Raji (cell line): ENCODE data around the gene SLC5A9.

Experiments
- POLR2A ChIP-seq: IDR thresholded peaks from 2 replicates; pipeline ENCODE4 v1.6.1; 2011; ENCODE audit warnings: low read depth, low read length, control low read depth; ENCODE audit not compliant: insufficient read depth

Gene SLC5A9

DNA sequence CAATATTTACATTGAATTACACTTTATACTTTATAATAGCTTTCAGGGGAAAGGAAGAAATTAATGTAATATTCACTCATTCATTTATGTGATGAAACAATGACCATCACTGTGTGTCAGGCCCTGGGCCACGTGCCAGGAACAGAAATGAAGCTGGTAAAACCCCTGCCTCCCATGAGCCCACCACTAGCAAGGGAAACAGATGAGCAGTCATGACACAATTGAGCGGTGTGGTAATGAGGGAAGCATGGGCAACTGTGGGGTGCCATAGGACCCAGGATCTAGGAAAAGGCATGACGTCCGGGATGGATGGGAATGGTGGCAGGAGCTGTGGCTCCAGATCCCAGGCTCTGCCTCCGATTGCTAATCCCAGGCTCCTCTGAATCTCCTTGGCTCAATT, 17.0 kb upstream of the SLC5A9 start:
- no peak for TF ChIP-seq POLR2A

DNA sequence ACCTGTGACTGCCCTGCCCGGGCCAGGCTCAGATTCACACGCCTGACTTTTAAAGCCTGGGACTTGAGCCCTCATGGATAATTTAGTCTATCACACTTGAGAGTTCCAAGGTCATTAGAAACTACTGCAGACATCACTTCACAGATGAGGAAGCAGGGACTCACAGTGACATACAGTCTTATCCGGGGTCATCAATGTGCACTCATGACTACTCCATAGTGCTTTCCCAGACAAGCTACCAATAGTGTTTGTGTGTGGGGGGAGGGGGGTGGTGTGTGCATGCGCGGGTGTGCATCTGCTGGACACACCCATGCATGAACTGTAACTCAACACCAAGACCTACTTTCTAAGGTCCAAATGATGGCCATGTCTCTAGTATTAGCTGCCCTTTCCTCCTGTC, 16.1 kb upstream of the SLC5A9 start:
- no peak for TF ChIP-seq POLR2A

DNA sequence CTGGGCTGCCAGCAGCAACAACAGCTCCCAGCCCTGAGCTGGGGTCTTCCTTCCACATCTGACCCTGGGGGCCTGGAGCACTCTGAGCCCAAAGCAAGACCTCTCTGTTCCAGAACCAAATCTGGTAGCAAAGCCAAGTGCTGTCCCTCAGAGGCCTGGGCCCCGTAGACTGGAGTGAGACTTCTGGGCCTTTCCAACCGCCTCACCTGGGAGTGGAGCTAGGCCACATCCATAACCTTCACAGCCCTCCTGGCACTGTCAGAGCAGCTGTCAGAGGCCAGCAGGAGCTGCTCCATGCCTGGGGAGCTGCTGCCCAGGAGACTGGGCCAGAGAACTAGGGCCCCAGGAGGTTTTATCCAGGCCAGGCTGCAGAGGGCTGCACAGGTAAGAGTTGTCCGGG, 15.4 kb upstream of the SLC5A9 start:
- TF ChIP-seq POLR2A, result no peak

DNA sequence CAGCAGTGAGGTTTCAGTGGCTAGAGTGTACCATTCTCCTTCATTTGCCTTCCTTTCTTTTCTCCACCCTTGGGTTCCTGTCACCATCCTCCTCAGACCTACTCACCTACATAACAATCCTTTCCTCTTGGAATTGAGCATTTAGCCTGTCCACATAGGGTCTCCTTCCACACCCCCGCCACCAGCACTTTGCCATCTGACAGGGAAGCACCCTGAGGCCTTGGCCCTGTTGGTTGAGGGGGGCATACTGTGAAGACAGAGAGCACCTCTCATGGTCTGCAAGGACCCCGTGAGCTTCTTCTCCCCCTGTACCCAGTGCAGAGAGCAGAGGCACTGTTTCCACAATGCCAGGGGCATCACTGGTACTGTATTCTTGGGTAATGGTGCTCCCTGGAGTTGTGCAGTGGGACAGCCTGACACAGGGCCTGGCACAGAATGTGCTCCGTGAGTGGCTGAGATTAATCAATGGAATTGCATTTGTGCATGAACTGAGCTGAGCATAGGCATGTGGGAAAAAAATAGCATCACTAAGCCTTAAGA, 14.9 kb upstream of the SLC5A9 start:
- TF ChIP-seq POLR2A, result no peak

DNA sequence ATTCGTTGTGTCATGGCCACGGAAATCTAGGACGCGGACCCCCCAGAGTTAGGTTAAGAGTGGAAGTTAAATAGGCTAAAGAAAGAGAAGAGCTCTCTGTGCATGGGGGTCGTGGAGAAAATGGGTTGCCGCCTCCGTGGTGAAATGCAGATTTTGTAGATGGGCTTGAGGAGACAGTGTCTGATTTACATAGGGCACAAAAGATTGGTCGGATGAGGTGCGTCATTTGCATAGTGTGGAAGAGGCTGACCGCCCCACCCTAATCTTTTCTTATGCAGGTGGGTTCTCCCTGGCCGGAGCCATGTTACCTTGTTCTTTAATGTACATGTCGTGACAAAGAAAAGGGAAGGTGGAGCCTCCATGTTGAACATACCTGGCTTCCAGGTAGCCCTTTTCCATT, 14.3 kb upstream of the SLC5A9 start:
- TF ChIP-seq POLR2A, result no peak

DNA sequence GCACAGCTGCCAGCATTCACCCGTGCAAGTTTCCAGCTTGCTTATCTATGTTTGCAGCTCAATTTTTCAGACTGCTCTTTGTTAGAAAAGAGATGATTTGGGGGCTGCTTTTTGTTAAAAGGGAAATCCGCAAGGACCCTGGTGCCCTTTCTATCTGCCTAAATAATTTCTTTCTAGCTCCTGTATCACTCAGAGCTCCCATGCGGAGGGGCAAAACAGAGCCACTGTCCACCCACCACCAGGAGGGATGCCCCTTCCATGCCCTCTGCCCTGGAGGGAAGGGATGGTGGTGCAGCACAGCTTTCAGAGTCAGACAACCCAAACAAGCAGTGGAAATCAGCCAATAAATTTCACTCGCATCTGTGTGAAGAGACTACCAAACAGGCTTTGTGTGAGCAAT, 13.9 kb upstream of the SLC5A9 start:
- no peak for TF ChIP-seq POLR2A

DNA sequence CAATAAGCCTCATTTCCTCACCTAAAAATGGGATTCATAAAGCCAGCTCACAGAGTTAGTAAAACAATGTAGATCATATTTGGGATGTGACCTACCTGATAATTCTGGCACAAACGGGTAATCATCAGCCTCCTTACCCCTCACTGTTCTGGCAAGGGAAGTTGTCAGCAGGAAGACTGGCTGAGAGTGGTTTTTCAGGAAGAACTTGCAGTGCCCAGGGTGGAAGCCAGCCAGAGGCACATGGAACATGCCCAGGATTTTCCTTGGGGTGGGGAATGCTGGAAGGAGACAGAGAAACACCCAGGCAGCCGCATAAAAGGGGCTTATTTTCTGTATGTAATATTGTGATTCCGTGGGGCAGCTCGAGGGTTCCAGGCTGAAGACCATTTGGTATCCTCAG, 7.7 kb upstream of the SLC5A9 start:
- no peak for TF ChIP-seq POLR2A

DNA sequence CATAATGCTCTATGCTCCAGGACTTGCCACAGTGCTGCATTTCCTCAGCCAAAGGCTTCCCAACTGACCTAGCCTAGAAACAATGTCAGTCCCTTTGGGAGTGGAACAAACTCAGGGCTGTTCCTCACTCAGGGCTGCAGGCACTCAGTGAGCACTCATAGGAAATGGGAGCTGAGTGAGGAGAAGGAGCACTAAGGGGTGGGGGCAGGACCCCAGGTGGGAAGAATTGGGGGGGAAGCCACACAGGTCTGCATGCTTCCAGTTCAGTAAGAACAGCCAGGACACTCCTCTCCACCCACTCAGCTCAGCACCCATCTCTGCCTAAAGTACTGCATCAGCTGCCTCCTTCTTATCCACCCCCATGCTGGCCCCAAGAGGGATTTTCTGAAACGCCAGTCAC, 7.3 kb upstream of the SLC5A9 start:
- TF ChIP-seq POLR2A, result no peak

DNA sequence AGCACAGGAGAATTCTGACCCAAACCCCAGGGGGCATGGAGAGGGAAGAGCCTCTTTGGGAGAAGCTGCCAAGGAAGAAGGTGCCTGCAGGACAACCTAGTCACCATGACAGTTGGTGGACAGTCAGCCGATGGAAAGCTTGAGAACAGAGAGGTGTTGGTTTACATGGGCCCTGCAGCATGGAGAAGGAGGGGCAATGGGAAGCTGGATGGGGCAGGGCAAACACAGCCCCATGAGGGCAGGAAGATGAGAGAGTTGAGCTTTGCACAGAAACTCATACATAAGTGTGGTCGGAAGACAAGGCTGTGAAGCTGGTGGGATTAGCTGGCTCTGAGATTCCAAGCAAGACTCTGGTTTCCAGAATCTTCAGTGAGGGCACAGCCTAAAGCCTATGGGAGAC, 6.6 kb upstream of the SLC5A9 start:
- no peak for TF ChIP-seq POLR2A

DNA sequence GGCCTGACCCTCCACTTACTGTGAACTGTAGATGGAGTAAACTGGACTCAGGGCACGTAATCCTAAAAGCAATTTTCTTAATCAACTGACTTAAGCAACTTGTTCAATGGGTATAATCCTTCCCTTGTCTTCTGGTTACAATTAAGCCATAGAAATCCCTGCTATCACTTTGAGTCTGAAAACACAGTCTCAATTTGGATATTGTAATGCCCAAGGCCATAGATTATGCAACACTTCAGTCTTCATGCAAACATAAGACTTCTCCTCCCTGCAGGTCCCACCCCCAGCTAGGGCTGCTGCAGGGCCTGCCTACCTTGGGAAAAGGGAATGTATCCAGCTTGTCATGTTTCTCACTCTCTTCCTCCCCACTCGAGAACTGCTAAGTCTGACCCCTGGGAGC, 6.2 kb upstream of the SLC5A9 start:
- TF ChIP-seq POLR2A, result no peak

DNA sequence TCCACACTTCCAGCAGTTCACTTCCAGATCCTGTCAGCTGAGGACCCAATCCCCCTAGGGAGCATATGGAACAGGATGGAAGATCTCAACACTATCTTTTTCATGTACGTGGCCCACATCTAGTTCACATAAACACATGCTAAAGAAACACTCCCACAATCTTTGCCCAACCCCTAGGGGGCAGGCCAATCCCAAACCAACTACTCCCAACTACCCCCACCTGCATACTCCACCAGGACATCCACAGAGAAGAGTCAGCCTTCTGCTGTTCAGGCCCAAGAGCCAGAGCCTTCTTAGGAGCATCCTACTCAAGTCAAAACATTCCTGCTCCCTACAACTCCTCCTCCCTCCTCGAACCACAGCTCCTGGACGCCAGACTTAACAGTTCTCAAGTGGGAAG, 5.6 kb upstream of the SLC5A9 start:
- TF ChIP-seq POLR2A, result no peak

DNA sequence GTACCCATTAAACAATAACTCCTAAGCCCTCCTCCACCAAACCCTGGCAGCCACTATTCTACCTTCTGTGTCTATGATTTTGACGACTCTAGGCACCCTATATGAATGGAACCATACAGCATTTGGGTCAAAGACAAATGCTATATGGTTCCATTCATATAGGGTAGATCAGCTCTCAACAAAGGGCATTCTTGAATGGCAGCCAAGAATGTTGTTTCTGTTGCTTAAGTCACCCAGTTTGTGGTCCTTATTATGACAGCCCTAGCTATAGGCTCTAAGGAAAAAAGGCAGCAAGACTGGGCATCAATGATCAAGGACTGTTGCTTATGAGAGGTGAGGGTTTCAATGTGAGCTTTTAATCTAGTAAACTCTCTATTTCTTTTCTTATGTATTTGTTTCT, 4.7 kb upstream of the SLC5A9 start:
- TF ChIP-seq POLR2A, result no peak

DNA sequence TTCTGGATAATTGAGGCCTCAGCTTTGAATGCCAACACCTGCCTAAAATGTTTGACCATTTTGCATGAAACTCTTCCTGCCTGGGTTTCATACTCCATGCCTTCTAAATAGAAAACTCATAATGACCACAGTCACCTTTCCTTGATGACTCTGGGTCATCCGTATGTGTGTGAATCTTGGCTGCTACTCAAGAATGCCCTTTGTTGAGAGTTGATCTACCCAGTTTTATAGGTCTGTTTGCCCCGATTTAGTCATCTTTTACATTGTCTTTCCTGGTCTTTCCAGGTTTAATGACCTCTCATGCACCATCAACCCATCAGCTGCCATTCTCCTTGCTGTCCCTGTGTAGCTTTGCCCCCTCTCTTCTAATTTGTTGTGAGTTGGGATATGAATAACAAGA, 2.7 kb upstream of the SLC5A9 start:
- TF ChIP-seq POLR2A, result no peak

DNA sequence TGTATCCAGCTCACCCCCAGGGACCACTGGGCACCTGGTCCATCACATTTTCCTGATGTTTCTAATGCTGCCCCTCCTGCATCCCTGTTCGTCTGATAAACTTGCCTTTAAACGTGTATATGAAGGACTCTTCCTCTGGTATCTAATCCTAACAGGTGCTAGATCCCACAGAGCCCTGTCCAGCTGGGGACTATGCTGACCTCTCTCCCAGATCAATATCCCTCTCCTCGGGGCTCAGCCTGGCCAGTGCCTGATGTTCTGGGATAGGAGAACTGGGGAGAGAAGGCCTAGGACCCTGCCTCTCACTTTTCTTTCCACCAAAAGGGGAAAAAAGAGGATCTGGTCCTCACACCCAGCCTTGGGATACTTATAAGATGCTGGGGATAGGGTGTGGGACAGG, 1.4 kb upstream of the SLC5A9 start:
- TF ChIP-seq POLR2A, result no peak

DNA sequence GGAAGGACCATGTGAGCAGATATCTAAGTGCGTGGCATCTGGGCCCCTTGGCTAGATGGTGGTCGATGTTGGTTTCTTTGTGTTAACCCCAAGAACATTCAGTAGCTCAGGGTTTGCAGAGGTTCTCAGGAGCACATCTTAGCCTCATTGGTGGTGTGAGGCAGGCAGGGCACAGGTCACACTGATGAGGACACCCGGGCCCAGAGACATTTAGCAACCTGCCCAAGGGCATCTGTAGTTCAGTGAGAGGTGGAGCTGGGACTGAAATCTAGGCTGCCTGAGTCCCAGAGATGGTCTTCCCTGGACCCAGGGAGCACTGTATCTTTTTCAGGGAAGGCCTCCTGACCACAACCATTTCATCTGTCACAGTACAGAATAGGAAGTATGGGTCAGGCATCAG, 859 bp upstream of the SLC5A9 start:
- TF ChIP-seq POLR2A, result no peak

DNA sequence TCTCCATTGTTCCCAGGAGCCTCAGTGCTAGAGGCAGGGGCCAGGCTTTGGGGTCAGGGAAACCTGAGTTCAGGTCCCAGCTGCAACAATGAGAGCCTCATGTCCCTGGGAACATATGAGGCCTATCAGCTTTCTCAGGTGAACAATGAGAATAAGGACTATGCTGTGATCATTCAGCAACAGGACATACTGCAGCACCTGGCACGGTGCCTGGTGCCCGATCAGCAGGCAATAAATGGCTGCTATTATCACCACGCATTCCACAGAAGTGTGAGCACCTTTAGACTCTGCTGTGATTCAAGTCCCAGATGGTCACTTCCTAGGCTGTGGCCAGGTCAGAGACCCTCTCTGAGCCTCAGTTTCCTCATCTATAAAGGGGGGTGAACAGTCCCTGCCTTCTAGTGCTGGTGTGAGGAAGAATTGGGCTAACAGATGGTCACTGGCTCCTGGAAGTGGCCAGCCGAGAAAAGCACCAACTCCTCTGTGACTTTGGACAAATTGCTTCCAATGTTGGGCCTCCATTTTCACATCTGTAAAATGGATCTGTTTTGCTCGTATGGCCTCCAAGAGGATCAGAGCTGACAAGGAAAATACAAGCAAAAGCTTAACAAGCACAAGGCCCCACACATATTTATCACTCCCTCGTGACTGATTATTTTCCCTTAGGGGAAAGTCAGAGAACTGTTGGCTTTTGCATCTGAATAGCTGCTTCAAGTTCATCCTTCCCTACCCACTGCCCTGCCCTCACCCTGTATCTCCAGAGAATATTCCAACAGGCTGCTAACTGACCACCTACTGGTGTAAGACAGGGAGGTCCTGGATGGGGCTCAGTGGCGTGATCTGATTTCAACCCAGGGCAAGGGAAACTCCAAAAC, 1.1 kb downstream of the SLC5A9 start:
- TF ChIP-seq POLR2A, result no peak

DNA sequence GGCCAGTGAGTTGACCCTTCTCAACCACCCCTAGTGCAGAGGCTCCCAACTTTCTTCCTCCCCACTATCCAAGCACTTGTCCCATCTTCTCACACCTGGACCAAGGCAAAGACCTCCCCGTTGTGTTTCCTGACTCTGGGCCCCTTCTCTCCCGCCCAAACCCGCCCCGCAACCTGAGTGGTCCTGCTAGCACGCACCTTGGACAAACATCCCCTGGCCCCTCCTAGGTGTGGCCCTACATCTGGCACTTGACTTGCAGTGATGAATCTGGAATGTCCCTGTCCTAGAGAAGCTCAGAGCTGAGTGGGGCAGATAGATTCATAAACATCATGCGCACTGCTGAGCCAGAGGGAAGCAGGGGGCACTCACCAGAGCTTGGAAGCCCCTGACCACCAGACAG, 2.3 kb downstream of the SLC5A9 start:
- TF ChIP-seq POLR2A, result no peak
